DOHH2 (cell line): ENCODE measurements around the gene SAPCD1.

Experiments
- H3F3A ChIP-seq: fragments of 200-600 bp; sonication (generic), shearing (Covaris generic); 2 replicates; pipeline ENCODE4 v1.6.0; 2016; ENCODE audit warnings: antibody characterized with exemption, mild to moderate bottlenecking; ENCODE audit not compliant: control insufficient read depth, insufficient read depth
- H3K27ac ChIP-seq: fragments of 200-600 bp; sonication (generic); 2 replicates; pipeline ENCODE4 v1.5.1; 2014; ENCODE audit warnings: low read depth, mild to moderate bottlenecking, low read length, moderate library complexity
- H3K27me3 ChIP-seq: fragments of 200-600 bp; sonication (generic); 2 replicates; pipeline ENCODE4 v1.6.1; 2014; ENCODE audit warnings: mild to moderate bottlenecking, low read length, mixed read lengths; ENCODE audit not compliant: control insufficient read depth
- H3K36me3 ChIP-seq: fragments of 200-600 bp; sonication (generic); 2 replicates; pipeline ENCODE4 v1.6.1; 2014; ENCODE audit warnings: mild to moderate bottlenecking, low read length, moderate library complexity, mixed read lengths; ENCODE audit not compliant: control insufficient read depth
- H3K4me1 ChIP-seq: fragments of 200-600 bp; sonication (generic); 2 replicates; pipeline ENCODE4 v1.6.1; 2014; ENCODE audit warnings: mild to moderate bottlenecking, low read length, mixed read lengths; ENCODE audit not compliant: control insufficient read depth
- H3K4me2 ChIP-seq: fragments of 200-600 bp; sonication (generic); 2 replicates; pipeline ENCODE4 v1.6.0; 2014; ENCODE audit warnings: mild to moderate bottlenecking, low read length, moderate library complexity
- H3K4me3 ChIP-seq: fragments of 200-600 bp; sonication (generic); 2 replicates; pipeline ENCODE4 v1.5.1; 2014; ENCODE audit warnings: mild to moderate bottlenecking, low read length, mixed read lengths
- H3K79me2 ChIP-seq: fragments of 200-600 bp; sonication (generic); 2 replicates; pipeline ENCODE4 v1.6.1; 2014; ENCODE audit warnings: mild to moderate bottlenecking, low read length, mixed read lengths; ENCODE audit not compliant: control insufficient read depth
- H3K9me2 ChIP-seq: fragments of 200-600 bp; sonication (generic); replicated peaks from 2 replicates; pipeline ENCODE4 v1.6.1; 2014; ENCODE audit warnings: mild to moderate bottlenecking, low read length, mixed read lengths; ENCODE audit not compliant: control insufficient read depth
- H3K9me3 ChIP-seq: fragments of 200-600 bp; sonication (generic); 2 replicates; pipeline ENCODE4 v1.6.1; 2014; ENCODE audit warnings: antibody characterized with exemption, low read length, mixed read lengths; ENCODE audit not compliant: control insufficient read depth, insufficient read depth
- H4K20me1 ChIP-seq: fragments of 200-600 bp; sonication (generic); 2 replicates; pipeline ENCODE4 v1.6.0; 2014; ENCODE audit warnings: low read depth, mild to moderate bottlenecking, antibody characterized with exemption, low read length, moderate library complexity; ENCODE audit not compliant: control insufficient read depth, insufficient read depth
- EZH2phosphoT487 ChIP-seq: fragments of 200-600 bp; sonication (generic); IDR thresholded peaks from 2 replicates; pipeline ENCODE4 v1.6.1; 2017; ENCODE audit warnings: borderline replicate concordance, mild to moderate bottlenecking, antibody characterized with exemption, low read length, moderate library complexity, mixed read lengths
- TF ChIP-seq, protein P1 (sequence below): fragments of 200-600 bp; sonication (generic); IDR thresholded peaks from one replicate; pipeline ENCODE4 v1.5.1; 2014; ENCODE audit warnings: antibody characterized with exemption, mild to moderate bottlenecking, low read depth, low read length; ENCODE audit not compliant: poor library complexity, severe bottlenecking

The SAPCD1 gene

DNA sequence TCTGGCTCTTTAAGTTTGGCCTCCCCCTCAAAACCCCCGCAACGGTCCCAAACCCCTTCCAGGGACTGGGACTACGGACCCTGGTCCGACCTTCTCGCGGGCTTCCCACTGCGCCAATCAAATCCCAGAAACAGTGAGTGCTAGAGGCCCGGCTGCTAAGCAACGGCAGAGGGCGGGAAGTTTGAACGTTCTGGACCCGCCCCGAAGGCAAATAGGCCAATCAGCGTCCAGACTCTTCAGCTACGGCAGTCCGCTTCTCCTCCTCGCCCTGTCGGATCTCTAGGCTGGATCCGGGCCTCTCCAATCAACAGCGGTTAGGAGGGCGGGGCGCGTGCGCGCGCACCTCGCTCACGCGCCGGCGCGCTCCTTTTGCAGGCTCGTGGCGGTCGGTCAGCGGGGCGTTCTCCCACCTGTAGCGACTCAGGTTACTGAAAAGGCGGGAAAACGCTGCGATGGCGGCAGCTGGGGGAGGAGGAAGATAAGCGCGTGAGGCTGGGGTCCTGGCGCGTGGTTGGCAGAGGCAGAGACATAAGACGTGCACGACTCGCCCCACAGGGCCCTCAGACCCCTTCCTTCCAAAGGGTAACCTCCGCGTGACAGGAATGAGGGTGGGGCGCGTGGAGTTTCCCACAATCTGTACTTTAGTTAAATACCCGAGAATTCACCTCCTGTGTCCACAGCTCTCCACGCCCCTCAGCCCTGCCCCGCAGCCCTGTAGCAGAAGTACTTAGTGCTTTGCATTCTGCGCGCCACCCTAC lies 22.6 kb upstream of the SAPCD1 start, which contains the start of gene MSH5:
MSH5 (plus strand) TSS at position 367 of the 758 bp plus-strand sequence. CDS start 462 bp downstream, outside the sequence.
- Histone ChIP-seq H3K4me1 (peaks cover 62% of the 10 kb centered on the region), H3K27me3 (no peaks in the 10 kb centered on the region), H3K79me2 (peaks cover 48% of the 10 kb centered on the region), H3K4me3 (peak within 1 kb of the TSS; percentile 84), H3K36me3 (peaks cover 57% of the 10 kb centered on the region), H3K9me3 (no peaks in the 10 kb centered on the region), H4K20me1 (no peaks in the 10 kb centered on the region), H3F3A (peaks cover 29% of the 10 kb centered on the region), H3K9me2 (no peaks in the 10 kb centered on the region), H3K27ac (peak within 1 kb of the TSS; percentile 96), H3K4me2 (peak within 1 kb of the TSS; percentile 93)
- TF ChIP-seq, protein P1, sequence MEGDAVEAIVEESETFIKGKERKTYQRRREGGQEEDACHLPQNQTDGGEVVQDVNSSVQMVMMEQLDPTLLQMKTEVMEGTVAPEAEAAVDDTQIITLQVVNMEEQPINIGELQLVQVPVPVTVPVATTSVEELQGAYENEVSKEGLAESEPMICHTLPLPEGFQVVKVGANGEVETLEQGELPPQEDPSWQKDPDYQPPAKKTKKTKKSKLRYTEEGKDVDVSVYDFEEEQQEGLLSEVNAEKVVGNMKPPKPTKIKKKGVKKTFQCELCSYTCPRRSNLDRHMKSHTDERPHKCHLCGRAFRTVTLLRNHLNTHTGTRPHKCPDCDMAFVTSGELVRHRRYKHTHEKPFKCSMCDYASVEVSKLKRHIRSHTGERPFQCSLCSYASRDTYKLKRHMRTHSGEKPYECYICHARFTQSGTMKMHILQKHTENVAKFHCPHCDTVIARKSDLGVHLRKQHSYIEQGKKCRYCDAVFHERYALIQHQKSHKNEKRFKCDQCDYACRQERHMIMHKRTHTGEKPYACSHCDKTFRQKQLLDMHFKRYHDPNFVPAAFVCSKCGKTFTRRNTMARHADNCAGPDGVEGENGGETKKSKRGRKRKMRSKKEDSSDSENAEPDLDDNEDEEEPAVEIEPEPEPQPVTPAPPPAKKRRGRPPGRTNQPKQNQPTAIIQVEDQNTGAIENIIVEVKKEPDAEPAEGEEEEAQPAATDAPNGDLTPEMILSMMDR = no peak
- TF ChIP-seq EZH2phosphoT487 = no peak

DNA sequence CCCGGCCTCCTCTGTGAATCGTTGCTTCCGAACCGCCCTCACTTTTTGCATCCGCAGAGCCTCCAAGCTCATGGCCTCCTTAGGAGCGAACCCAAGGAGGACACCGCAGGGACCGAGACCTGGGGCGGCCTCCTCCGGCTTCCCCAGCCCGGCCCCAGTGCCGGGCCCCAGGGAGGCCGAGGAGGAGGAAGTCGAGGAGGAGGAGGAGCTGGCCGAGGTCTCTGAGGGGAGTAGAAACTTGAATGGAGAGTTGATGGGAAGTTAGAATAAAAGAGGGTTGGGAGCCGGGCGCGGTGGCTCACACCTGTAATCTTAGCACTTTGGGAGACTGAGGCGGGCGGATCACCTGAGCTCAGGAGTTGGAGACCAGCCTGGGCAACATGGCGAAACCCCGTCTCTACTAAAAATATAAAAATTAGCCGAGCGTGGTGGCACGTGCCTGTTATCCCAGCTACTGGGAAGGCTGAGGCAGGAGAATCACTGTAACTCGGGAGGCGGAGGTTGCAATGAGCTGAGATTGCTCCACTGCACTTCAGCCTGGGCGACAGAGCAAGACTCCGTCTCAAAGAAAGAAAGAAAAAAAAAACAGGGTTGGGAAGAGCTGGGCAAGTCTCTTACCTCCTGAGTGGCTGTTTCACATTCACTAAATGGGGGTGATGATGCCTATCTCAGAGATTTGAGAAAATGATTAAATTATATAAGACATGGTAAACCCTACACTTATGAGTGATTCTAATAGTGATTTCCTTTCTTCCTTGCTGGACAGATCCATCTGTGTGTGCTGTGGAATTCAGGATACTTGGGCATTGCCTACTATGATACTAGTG lies 21.8 kb upstream of the SAPCD1 start:
- Histone ChIP-seq H3K4me3 (peak overlapping the region; percentile 84), H3K27me3 (no peaks in the 10 kb centered on the region), H4K20me1 (no peaks in the 10 kb centered on the region), H3K9me3 (no peaks in the 10 kb centered on the region), H3F3A (peaks cover 29% of the 10 kb centered on the region), H3K4me2 (peak overlapping the region; percentile 93), H3K4me1 (peaks cover 60% of the 10 kb centered on the region), H3K27ac (peak overlapping the region; percentile 96), H3K9me2 (no peaks in the 10 kb centered on the region), H3K36me3 (peaks cover 55% of the 10 kb centered on the region), H3K79me2 (peaks cover 40% of the 10 kb centered on the region)
- TF ChIP-seq, protein P1 = no peak
- no peak for TF ChIP-seq EZH2phosphoT487

DNA sequence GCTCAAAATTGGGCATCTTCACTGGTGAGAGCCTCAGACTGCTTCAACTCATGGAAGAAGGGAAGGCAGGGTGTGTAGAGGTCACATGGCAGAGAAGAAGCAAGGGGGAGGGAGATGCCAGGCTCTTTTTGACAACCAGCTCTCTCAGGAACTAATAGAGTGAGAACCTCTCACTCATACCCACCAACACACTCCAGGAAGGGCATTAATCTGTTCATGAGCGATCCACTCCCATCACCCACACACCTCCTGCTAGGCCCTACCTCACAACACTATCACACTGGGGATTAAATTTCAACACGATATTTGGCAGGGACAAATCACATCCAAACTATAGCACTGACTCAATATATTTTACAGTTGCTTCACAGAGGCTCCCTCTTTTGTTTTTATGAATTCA lies 20.6 kb upstream of the SAPCD1 start:
- no peak for TF ChIP-seq EZH2phosphoT487
- TF ChIP-seq, protein P1 = no peak
- Histone ChIP-seq H3K4me1 (peaks cover 56% of the 10 kb centered on the region), H4K20me1 (no peaks in the 10 kb centered on the region), H3K27me3 (no peaks in the 10 kb centered on the region), H3K36me3 (peaks cover 52% of the 10 kb centered on the region), H3K4me3 (no peak overlapping the region), H3K79me2 (peaks cover 28% of the 10 kb centered on the region), H3K9me3 (no peaks in the 10 kb centered on the region), H3F3A (peaks cover 25% of the 10 kb centered on the region), H3K4me2 (peak overlapping the region; percentile 93), H3K9me2 (no peaks in the 10 kb centered on the region), H3K27ac (no peak overlapping the region)
